C4-2B (cell line): Measurements from ENCODE around the gene CD274.

Experiments
- H3K27ac ChIP-seq: fragments of 450-650 bp; 2 replicates; pipeline ENCODE4 v1.5.1; 2017
- ZFX ChIP-seq: fragments of 450-650 bp; IDR thresholded peaks from 2 replicates; pipeline ENCODE4 v1.6.1; 2017
- TF ChIP-seq, protein P1 (sequence below): fragments of 450-650 bp; conservative IDR thresholded peaks from 2 replicates; pipeline ENCODE4 v1.5.1; 2017; ENCODE audit warnings: mild to moderate bottlenecking

The CD274 gene

GRCh38 chr9:5450359-5451091, at the start of gene CD274:
CD274 (plus strand) TSS chr9:5450542; CDS start chr9:5456114, 5,572 bp downstream.
- H3K27ac ChIP-seq = no peak within 1 kb of the TSS
- TF ChIP-seq ZFX = no peak
- TF ChIP-seq, protein P1, sequence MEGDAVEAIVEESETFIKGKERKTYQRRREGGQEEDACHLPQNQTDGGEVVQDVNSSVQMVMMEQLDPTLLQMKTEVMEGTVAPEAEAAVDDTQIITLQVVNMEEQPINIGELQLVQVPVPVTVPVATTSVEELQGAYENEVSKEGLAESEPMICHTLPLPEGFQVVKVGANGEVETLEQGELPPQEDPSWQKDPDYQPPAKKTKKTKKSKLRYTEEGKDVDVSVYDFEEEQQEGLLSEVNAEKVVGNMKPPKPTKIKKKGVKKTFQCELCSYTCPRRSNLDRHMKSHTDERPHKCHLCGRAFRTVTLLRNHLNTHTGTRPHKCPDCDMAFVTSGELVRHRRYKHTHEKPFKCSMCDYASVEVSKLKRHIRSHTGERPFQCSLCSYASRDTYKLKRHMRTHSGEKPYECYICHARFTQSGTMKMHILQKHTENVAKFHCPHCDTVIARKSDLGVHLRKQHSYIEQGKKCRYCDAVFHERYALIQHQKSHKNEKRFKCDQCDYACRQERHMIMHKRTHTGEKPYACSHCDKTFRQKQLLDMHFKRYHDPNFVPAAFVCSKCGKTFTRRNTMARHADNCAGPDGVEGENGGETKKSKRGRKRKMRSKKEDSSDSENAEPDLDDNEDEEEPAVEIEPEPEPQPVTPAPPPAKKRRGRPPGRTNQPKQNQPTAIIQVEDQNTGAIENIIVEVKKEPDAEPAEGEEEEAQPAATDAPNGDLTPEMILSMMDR = peak; percentile 90

DNA sequence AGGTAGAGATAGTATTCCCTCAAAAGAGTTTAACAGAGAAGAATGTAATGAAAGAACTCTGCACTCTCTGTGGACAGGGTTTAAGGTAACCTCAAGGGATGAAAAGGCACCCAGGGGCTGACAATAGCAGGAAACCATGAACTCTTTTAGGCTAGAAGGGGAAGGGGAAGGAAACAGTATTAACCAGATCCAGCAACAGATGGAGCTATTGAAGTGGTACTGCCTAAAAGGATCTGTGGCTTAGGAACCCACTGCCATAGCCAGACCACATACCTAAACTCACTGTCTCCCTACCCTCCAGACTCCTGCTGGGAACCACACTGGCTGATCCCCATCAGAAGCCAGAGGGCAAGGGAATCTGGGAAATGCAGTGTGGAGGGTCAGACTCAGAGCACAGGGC, 48.1 kb upstream of the CD274 start:
- TF ChIP-seq ZFX = no peak
- TF ChIP-seq, protein P1 = no peak
- no peak overlapping the region for H3K27ac ChIP-seq

DNA sequence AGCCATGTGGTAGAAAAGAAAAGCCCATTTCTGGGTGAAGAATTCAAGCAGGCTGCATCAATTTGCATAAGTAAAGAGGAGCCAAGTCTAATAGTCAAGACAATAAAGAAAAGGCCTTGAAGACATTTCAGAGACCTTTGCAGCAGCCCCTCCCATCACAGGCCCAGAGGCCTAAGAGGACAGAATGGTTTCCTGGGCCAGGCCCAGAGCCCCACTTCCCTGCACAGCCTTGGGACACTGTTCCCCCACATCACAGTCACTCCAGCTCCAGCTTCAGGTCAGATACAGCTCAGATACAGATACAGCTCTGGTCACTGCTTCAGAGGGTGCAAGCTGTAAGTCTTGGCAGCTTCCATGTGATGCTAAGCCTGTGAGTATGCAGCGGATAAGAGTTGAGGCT, 41.7 kb upstream of the CD274 start:
- H3K27ac ChIP-seq = no peak overlapping the region
- TF ChIP-seq, protein P1 = no peak

DNA sequence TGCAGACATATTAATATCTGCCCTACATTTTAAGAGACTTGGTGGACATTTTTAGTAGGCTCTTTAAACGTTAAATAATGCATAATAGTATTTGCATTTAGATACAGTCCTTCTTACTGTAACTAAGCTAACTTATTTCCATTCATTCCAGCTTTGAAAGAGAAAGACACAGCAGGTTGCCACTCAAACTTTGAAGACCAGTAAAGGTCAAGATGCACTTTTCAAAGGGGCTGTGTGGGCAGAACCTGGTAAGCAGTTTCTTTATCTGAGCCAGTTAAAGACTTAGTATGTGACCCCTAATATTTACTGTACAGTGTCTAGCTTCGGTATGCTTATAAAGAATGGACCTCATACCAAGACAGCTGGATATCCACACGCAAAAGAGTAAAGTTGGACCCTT, 33.4 kb upstream of the CD274 start:
- no peak overlapping the region for H3K27ac ChIP-seq
- TF ChIP-seq ZFX = no peak
- TF ChIP-seq, protein P1 = no peak

- TF ChIP-seq, protein P1 = no peak
- no peak for TF ChIP-seq ZFX
- no peak overlapping the region for H3K27ac ChIP-seq
Measured at GRCh38 chr9:5418481-5418880, 31.9 kb upstream of the CD274 start.

- no peak overlapping the region for H3K27ac ChIP-seq
- TF ChIP-seq ZFX = no peak
- TF ChIP-seq, protein P1 = no peak
Measured at GRCh38 chr9:5419987-5420386, 30.4 kb upstream of the CD274 start.

GRCh38 chr9:5421163-5421562, 29.2 kb upstream of the CD274 start:
- no peak overlapping the region for H3K27ac ChIP-seq
- TF ChIP-seq, protein P1 = no peak
- TF ChIP-seq ZFX = no peak
